ENCODE measurements around the gene APBA3.

DNA sequence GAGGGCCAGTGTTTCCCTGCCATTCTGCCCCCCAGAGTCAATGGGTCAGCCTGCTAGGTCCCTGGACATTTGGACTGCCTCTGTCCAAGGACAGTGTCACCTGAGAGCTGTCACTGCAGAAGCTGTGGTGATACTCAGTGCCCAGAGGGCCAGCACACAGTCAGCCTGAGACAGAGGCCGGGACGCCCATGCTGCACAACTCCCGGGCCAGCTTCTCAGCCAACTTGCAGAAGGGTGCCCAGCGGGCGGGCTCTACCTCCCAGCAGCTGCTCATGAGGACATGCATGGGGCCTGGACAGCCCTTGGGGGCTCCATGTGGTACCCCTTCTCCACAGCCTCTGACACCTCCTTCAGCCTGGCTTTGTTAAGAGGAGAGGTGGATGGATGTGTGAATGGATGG is 14.3 kb upstream of the APBA3 start:
- TF ChIP-seq, protein P1, sequence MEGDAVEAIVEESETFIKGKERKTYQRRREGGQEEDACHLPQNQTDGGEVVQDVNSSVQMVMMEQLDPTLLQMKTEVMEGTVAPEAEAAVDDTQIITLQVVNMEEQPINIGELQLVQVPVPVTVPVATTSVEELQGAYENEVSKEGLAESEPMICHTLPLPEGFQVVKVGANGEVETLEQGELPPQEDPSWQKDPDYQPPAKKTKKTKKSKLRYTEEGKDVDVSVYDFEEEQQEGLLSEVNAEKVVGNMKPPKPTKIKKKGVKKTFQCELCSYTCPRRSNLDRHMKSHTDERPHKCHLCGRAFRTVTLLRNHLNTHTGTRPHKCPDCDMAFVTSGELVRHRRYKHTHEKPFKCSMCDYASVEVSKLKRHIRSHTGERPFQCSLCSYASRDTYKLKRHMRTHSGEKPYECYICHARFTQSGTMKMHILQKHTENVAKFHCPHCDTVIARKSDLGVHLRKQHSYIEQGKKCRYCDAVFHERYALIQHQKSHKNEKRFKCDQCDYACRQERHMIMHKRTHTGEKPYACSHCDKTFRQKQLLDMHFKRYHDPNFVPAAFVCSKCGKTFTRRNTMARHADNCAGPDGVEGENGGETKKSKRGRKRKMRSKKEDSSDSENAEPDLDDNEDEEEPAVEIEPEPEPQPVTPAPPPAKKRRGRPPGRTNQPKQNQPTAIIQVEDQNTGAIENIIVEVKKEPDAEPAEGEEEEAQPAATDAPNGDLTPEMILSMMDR (IDR thresholded peaks at IDR 0.05) = no peak
- no peak for TF ChIP-seq POLR2A (IDR thresholded peaks at IDR 0.05)
